HepG2 (cell line): ENCODE data around the gene FCHSD1. TPM values are rescaled to one million over a fixed set of nuclear protein-coding genes. Genes with fewer than 3 reads are reported as not detected.
A peak's percentile ranks its signal among the peaks of the same experiment; 100 is the strongest.

Source experiments
- ATAC-seq: fragments of 200-7000 bp; cut with Tn5 transposase; 3 replicates; pipeline ENCODE4 v1.9.1; 2020; ENCODE audit warnings: mild to moderate bottlenecking, moderate library complexity
- BruUV-seq: library from RNA; stranded (reverse); fragments of 400-500 nt; replicated peaks from 2 replicates; lab custom pipeline; 2021; lab: Mats Ljungman, UMichigan
- CTCF ChIA-PET: fragments of 300-600 bp; formaldehyde crosslinking; extraction: SDS; loops from one replicate; lab custom pipeline; 2021; ENCODE audit warnings: low total read pairs, inconsistent platforms, low intra/inter-chr PET ratio; lab: Yijun Ruan, JAX
- POLR2A ChIA-PET: fragments of 350-600 bp; sonication (Branson Sonifier 250); formaldehyde crosslinking; loops from one replicate; lab custom pipeline; 2020; ENCODE audit warnings: antibody characterized with exemption, inconsistent platforms; lab: Yijun Ruan, JAX
- DNase-seq: peaks from one replicate; pipeline ENCODE4 v3.0.0-alpha.2; 2015; ENCODE audit warnings: low spot score
- FAIRE-seq: peaks from 3 replicates; lab custom pipeline; 2011; peaks lifted over from hg19 to GRCh38; lab: Jason Lieb, UNC
- H2AFZ ChIP-seq: one replicate; pipeline ENCODE4 v1.6.1; 2011; ENCODE audit warnings: low read length, inconsistent platforms
- H3K27ac ChIP-seq: fragments of 300-600 bp; 3 replicates; pipeline ENCODE4 v1.8.0; 2011; ENCODE audit warnings: mixed run types, mild to moderate bottlenecking, mixed read lengths, low read length, inconsistent platforms; ENCODE audit not compliant: insufficient read depth; ENCODE audit errors: extremely low read length
- H3K27me3 ChIP-seq, 2 experiments: fragments of 200-600 bp in 1 of 2; 2 replicates in 1 of 2; 3 replicates in 1 of 2; pipeline versions ENCODE4 v1.6.0 to v1.8.0; 2011; ENCODE audit warnings: low read length in 2 of 2, mild to moderate bottlenecking in 2 of 2, moderate library complexity in 2 of 2, inconsistent platforms in 1 of 2; ENCODE audit not compliant: insufficient read depth in 2 of 2, control insufficient read depth in 1 of 2
- H3K36me3 ChIP-seq, 2 experiments: fragments of 200-600 bp in 1 of 2; replicated peaks in 1 of 2; 2 replicates in 1 of 2; 3 replicates in 1 of 2; pipeline versions ENCODE4 v1.5.1 to v1.8.0; 2011; ENCODE audit warnings: low read length in 2 of 2, inconsistent platforms in 1 of 2; ENCODE audit not compliant: insufficient read depth in 2 of 2, control insufficient read depth in 1 of 2
- H3K4me1 ChIP-seq: 2 replicates; pipeline ENCODE4 v1.5.1; 2012; ENCODE audit warnings: low read length, inconsistent platforms; ENCODE audit not compliant: insufficient read depth
- H3K4me2 ChIP-seq: 2 replicates; pipeline ENCODE4 v1.6.0; 2011; ENCODE audit warnings: low read depth, low read length, inconsistent platforms
- H3K4me3 ChIP-seq, 3 experiments: fragments of 200-600 bp in 1 of 3; sonication (generic), shearing (Covaris generic) in 1 of 3; replicated peaks in 1 of 3; 2 replicates each; pipeline ENCODE4 v1.5.1; 2011 to 2016; ENCODE audit warnings: low read length in 3 of 3, inconsistent platforms in 2 of 3, low read depth in 2 of 3, mild to moderate bottlenecking in 2 of 3, control low read depth in 1 of 3, mixed read lengths in 1 of 3; ENCODE audit not compliant: insufficient read depth in 1 of 3
- H3K79me2 ChIP-seq: one replicate; pipeline ENCODE4 v1.6.1; 2011; ENCODE audit warnings: low read length, inconsistent platforms; ENCODE audit not compliant: insufficient read depth
- H3K9ac ChIP-seq: 2 replicates; pipeline ENCODE4 v1.6.0; 2011; ENCODE audit warnings: mild to moderate bottlenecking, low read depth, low read length, inconsistent platforms; ENCODE audit not compliant: insufficient read depth
- H3K9me3 ChIP-seq: 2 replicates; pipeline ENCODE4 v1.5.1; 2012; ENCODE audit warnings: mild to moderate bottlenecking, low read length
- H4K20me1 ChIP-seq: 2 replicates; pipeline ENCODE4 v1.6.0; 2011; ENCODE audit warnings: inconsistent platforms, mild to moderate bottlenecking, low read length, moderate library complexity; ENCODE audit not compliant: insufficient read depth
- ARNTL ChIP-seq: sonication (generic); formaldehyde crosslinking; IDR thresholded peaks from 2 replicates; pipeline ENCODE4 v1.4.0; 2020; ENCODE audit warnings: mild to moderate bottlenecking, missing genetic modification reagents
- CHCHD3 ChIP-seq: sonication (generic); formaldehyde crosslinking; IDR thresholded peaks from 2 replicates; pipeline ENCODE4 v1.8.0; 2022; ENCODE audit warnings: mild to moderate bottlenecking, missing genetic modification reagents, moderate library complexity
- ETS1 ChIP-seq: sonication (generic); formaldehyde crosslinking; IDR thresholded peaks from 2 replicates; pipeline ENCODE4 v1.4.0; 2020; ENCODE audit warnings: missing genetic modification reagents
- GLMP ChIP-seq: sonication (generic); formaldehyde crosslinking; IDR thresholded peaks from 2 replicates; pipeline ENCODE4 v1.9.0; 2021; ENCODE audit warnings: missing genetic modification reagents, mild to moderate bottlenecking, borderline replicate concordance
- HNF1A ChIP-seq, 2 experiments: sonication (generic) in 1 of 2; formaldehyde crosslinking in 1 of 2; IDR thresholded peaks; 2 replicates each; pipeline versions ENCODE4 v1.4.0 to v1.6.1; 2016 to 2020; ENCODE audit warnings: borderline replicate concordance in 1 of 2, low read depth in 1 of 2, mild to moderate bottlenecking in 1 of 2, missing genetic modification reagents in 1 of 2
- IKZF5 ChIP-seq: IDR thresholded peaks from 2 replicates; pipeline ENCODE4 v1.6.1; 2018; ENCODE audit warnings: missing genetic modification reagents, mild to moderate bottlenecking, missing compliant biosample characterization
- KMT2B ChIP-seq: IDR thresholded peaks from 2 replicates; pipeline ENCODE4 v1.6.1; 2016; ENCODE audit warnings: missing genetic modification reagents, missing compliant biosample characterization
- NBN ChIP-seq: fragments of 450-650 bp; conservative IDR thresholded peaks from 2 replicates; pipeline ENCODE4 v1.6.1; 2017
- PAWR ChIP-seq: sonication (generic); formaldehyde crosslinking; IDR thresholded peaks from 2 replicates; pipeline ENCODE4 v1.4.0; 2020; ENCODE audit warnings: missing genetic modification reagents, mild to moderate bottlenecking, borderline replicate concordance
- SUZ12 ChIP-seq: fragments of 150-350 bp; IDR thresholded peaks from 2 replicates; pipeline ENCODE4 v1.6.1; 2014; ENCODE audit warnings: low read depth, low read length
- THYN1 ChIP-seq: sonication (generic); formaldehyde crosslinking; IDR thresholded peaks from 2 replicates; pipeline ENCODE4 v1.8.1; 2023; ENCODE audit warnings: low read depth, mild to moderate bottlenecking, moderate library complexity, missing genetic modification reagents, borderline replicate concordance
- ZNF343 ChIP-seq: sonication (generic); formaldehyde crosslinking; IDR thresholded peaks from 2 replicates; pipeline ENCODE4 v1.4.0; 2020; ENCODE audit warnings: mild to moderate bottlenecking, missing genetic modification reagents
- ZNF607 ChIP-seq: sonication (generic); formaldehyde crosslinking; IDR thresholded peaks from 2 replicates; pipeline ENCODE4 v1.5.1; 2020; ENCODE audit warnings: missing genetic modification reagents, mild to moderate bottlenecking, borderline replicate concordance
- ZNF644 ChIP-seq: IDR thresholded peaks from 2 replicates; pipeline ENCODE4 v1.6.1; 2016; ENCODE audit warnings: low read depth
- ZNF891 ChIP-seq: sonication (generic); formaldehyde crosslinking; IDR thresholded peaks from 2 replicates; pipeline ENCODE4 v1.5.0; 2020; ENCODE audit warnings: mild to moderate bottlenecking, missing genetic modification reagents
- WGBS: methylation state at CpG from one replicate; pipeline ENCODE4 v1.1.6; 2017; ENCODE audit warnings: low lambda C conversion rate; 5-methylcytosine and 5-hydroxymethylcytosine counted together
- in situ Hi-C: cut with HindIII; loops from 2 replicates; pipeline ENCODE4 v1.10.0; 2017; ENCODE audit warnings: low pct_unique_long_range_greater_than_20kb; ENCODE audit not compliant: extremely low pct_ligation_motif_present
- intact Hi-C: fragments of 100-400 bp; cut with micrococcal nuclease; formaldehyde crosslinking; loops from one replicate; pipeline ENCODE4 v1.10.0; 2022; ENCODE audit not compliant: unreplicated experiment
- polyA plus RNA-seq, 8 experiments: library from polyadenylated mRNA; depleted of rRNA in 3 of 8; stranded (reverse) in 7 of 8; unstranded in 1 of 8; fragments of >200 nt; fragmentation: Illumina TruSeq in 4 of 8; extraction: Trizol in 4 of 8; gene quantifications; 2 replicates each; pipeline versions ENCODE4 v1.2.1 to v1.2.3, GENCODE V29; 2011 to 2016; ENCODE audit warnings: low read depth in 4 of 8, missing spikeins in 1 of 8, mixed read lengths in 1 of 8; ENCODE audit not compliant: insufficient read depth in 1 of 8
- total RNA-seq, 5 experiments: library from RNA; depleted of rRNA; stranded (reverse); fragments of >200 nt; fragmentation: Illumina TruSeq; extraction: Trizol; gene quantifications; 2 replicates each; pipeline ENCODE4 v1.2.3, GENCODE V29; 2016; ENCODE audit warnings: low read depth in 1 of 5

FCHSD1 gene
- total and polyA plus RNA-seq, 2 of the 13 experiments (the other 11 are each of a cell fraction or from before 2014, with no cell fraction given): 5.5 to 15.4 TPM

- Histone ChIP-seq H3K79me2 (peaks cover 37% of the 10 kb centered on the region), H2AFZ (no peak within 1 kb of the TSS), H3K27me3 (no peaks in the 10 kb centered on the region), H3K4me2 (peak within 1 kb of the TSS; percentile 74), H3K27ac (peak within 1 kb of the TSS; percentile 87), H3K9me3 (no peaks in the 10 kb centered on the region), H3K4me1 (peaks cover 45% of the 10 kb centered on the region), H3K4me3 (peak within 1 kb of the TSS; percentile 84 to 95 (median 88)), H3K9ac (peak within 1 kb of the TSS; percentile 83), H3K36me3 (peaks cover 11 to 21% of the 10 kb centered on the region in 2 experiments), H4K20me1 (no peaks in the 10 kb centered on the region)
- intact Hi-C loops: loop anchor here (1.0 kb wide), 2 partner anchors 11 to 27 kb away; no protein-coding TSS in a partner anchor
- in situ Hi-C loops: no loop called here
- DNase-seq: peak; percentile 92
- peak; percentile 94 for ATAC-seq
- ChIA-PET POLR2A (interaction anchor here (0.9 to 3.5 kb wide), 7 partner anchors 10 to 298 kb away, joined by 3 to 53 read pairs (median 6); partner anchors contain the start of genes FCHSD1, HDAC3, RELL2 and TAF7), CTCF (interaction anchor here (0.7 to 3.0 kb wide), 4 partner anchors 18 to 55 kb away, joined by 5 to 67 read pairs (median 6); partner anchors contain the start of genes HDAC3 and RELL2)
- peak; percentile 85 for FAIRE-seq
- no TSS peak for BruUV-seq
- 37% methylated on average over 4 of the region's 70 CpGs for WGBS
- TF ChIP-seq PAWR (CRISPR knock-in tag): 0 out of 2 replicates have a peak, but pooled peaks have one; percentile 36
- no peak for TF ChIP-seq THYN1 (CRISPR knock-in tag)
- no peak for TF ChIP-seq SUZ12
- no peak for TF ChIP-seq ZNF343 (CRISPR knock-in tag)
- no peak for TF ChIP-seq NBN
- TF ChIP-seq IKZF5 (CRISPR knock-in tag): peak; percentile 65; the same call in 1 of the 2 replicates
- TF ChIP-seq ZNF891 (CRISPR knock-in tag): 0 out of 2 replicates have a peak, but pooled peaks have one; percentile 62
- TF ChIP-seq KMT2B: peak; percentile 85
- no peak for TF ChIP-seq ETS1
- no peak for TF ChIP-seq CHCHD3 (CRISPR knock-in tag)
- TF ChIP-seq ZNF644: no peak
- TF ChIP-seq HNF1A (IDR thresholded peaks at IDR 0.05; ENCODE audit: low read depth): no peak
- TF ChIP-seq HNF1A (CRISPR knock-in tag; IDR thresholded peaks at IDR 0.05; ENCODE audit: borderline replicate concordance): peak; percentile 86; the same call in 1 of the 2 replicates
- peak; percentile 82 for TF ChIP-seq ARNTL (CRISPR knock-in tag)
- no peak for TF ChIP-seq ZNF607 (CRISPR knock-in tag)
- TF ChIP-seq GLMP (CRISPR knock-in tag): no peak
These were observed 32.2 kb downstream of the FCHSD1 start, which contains the start of gene DIAPH1 for GRCh38 chr5:141618804-141619554. TSS of gene DIAPH1 (minus strand) at chr5:141619000. CDS start at chr5:141618914, 86 bp downstream.
